Measurements from ENCODE around the gene KLF16. TPM values are rescaled to one million over a fixed set of nuclear protein-coding genes. Genes with fewer than 3 reads are reported as not detected.

Gene KLF16
- total and polyA plus RNA-seq, 9 of the 15 experiments (the other 6 are each of a cell fraction or from before 2014, with no cell fraction given), result 0.04 to 60.4 (median 6.8) TPM

DNA sequence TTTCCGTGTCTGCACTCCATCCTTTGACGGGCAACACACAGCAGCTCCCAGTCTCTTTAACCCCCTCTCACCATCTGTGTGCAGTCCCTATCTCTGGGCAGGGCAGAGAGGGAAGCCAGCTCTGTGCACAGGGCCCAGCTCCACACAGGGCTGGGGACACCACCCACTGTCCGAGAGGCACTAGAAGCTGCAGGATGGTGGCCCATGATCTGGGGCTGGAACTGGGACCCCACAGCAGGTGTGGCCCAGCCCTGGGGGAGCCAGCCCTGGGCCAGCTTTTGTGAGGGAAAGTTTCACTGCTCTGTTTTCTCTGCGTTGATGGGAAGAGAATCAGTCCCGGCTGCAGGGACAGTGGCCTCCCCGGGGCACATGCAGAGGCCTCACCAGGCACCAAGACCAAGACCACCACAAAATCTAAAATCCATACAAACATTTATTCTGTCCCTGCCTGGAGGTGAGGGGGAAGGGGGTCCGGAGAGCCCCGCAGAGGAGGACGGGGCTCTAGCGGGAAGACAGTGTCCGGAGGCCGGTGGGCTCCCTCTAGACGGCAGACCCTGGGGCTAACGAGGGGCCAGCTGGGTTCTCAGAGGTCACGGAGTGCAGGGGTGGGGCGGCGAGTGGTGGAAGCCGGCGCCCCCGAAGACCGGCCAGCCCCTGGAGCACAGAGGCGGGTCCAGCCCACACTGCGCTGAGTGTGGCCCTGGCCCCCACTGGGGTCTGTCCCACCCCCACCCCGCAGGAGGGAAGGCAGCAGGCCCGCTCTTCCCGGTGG, 48.4 kb downstream of the KLF16 start:
- intact Hi-C loops (cut with micrococcal nuclease) (no loop called here), in situ Hi-C loops (cut with MboI) (no loop called here)
- ATAC-seq, result no peak
- no peaks in the 10 kb centered on the region for H3K27me3 ChIP-seq (ENCODE audit: control insufficient read depth in 2 of 2, insufficient read depth in 2 of 2, low read length in 2 of 2)
- no peak for DNase-seq (ENCODE audit: extremely low read depth in 1 of 4, low spot score in 3 of 4)
- H3K9ac ChIP-seq (ENCODE audit: insufficient read depth in 1 of 2, low read depth in 2 of 2, low read length in 2 of 2), result peak overlapping the region in 1 of 2 experiments; percentile 48; a peak in 1 of 4 replicates
- no peak overlapping the region for H3K4me2 ChIP-seq (ENCODE audit: insufficient read depth, low read length)
- H3K27ac ChIP-seq (ENCODE audit: extremely low read depth, low read depth, low read length), result no peak overlapping the region
- no TSS peak for BruUV-seq (replicated peaks)
- peaks cover 8 to 59% of the 10 kb centered on the region in 2 experiments; a peak in 3 of 5 replicates for H3K4me1 ChIP-seq (replicated peaks in 1 of 2; ENCODE audit: control insufficient read depth in 2 of 2, insufficient read depth in 2 of 2, low read length in 2 of 2)
- H2AFZ ChIP-seq (ENCODE audit: low read depth, low read length), result no peak overlapping the region
- POLR2A ChIA-PET, result interaction anchor here (0.7 to 0.9 kb wide), 2 partner anchors 12 to 17 kb away, joined by 3 to 4 read pairs; no protein-coding TSS in a partner anchor
- no peak overlapping the region for H3K4me3 ChIP-seq
- 86% methylated on average over 18 of the region's 26 CpGs for WGBS (ENCODE audit: insufficient coverage, low coverage, missing lambda C conversion rate)
- 0 out of 2 replicates have a peak, but pooled peaks have one; percentile 31 for TF ChIP-seq POLR2A (conservative IDR thresholded peaks at IDR 0.05)
- TF ChIP-seq, protein P1, sequence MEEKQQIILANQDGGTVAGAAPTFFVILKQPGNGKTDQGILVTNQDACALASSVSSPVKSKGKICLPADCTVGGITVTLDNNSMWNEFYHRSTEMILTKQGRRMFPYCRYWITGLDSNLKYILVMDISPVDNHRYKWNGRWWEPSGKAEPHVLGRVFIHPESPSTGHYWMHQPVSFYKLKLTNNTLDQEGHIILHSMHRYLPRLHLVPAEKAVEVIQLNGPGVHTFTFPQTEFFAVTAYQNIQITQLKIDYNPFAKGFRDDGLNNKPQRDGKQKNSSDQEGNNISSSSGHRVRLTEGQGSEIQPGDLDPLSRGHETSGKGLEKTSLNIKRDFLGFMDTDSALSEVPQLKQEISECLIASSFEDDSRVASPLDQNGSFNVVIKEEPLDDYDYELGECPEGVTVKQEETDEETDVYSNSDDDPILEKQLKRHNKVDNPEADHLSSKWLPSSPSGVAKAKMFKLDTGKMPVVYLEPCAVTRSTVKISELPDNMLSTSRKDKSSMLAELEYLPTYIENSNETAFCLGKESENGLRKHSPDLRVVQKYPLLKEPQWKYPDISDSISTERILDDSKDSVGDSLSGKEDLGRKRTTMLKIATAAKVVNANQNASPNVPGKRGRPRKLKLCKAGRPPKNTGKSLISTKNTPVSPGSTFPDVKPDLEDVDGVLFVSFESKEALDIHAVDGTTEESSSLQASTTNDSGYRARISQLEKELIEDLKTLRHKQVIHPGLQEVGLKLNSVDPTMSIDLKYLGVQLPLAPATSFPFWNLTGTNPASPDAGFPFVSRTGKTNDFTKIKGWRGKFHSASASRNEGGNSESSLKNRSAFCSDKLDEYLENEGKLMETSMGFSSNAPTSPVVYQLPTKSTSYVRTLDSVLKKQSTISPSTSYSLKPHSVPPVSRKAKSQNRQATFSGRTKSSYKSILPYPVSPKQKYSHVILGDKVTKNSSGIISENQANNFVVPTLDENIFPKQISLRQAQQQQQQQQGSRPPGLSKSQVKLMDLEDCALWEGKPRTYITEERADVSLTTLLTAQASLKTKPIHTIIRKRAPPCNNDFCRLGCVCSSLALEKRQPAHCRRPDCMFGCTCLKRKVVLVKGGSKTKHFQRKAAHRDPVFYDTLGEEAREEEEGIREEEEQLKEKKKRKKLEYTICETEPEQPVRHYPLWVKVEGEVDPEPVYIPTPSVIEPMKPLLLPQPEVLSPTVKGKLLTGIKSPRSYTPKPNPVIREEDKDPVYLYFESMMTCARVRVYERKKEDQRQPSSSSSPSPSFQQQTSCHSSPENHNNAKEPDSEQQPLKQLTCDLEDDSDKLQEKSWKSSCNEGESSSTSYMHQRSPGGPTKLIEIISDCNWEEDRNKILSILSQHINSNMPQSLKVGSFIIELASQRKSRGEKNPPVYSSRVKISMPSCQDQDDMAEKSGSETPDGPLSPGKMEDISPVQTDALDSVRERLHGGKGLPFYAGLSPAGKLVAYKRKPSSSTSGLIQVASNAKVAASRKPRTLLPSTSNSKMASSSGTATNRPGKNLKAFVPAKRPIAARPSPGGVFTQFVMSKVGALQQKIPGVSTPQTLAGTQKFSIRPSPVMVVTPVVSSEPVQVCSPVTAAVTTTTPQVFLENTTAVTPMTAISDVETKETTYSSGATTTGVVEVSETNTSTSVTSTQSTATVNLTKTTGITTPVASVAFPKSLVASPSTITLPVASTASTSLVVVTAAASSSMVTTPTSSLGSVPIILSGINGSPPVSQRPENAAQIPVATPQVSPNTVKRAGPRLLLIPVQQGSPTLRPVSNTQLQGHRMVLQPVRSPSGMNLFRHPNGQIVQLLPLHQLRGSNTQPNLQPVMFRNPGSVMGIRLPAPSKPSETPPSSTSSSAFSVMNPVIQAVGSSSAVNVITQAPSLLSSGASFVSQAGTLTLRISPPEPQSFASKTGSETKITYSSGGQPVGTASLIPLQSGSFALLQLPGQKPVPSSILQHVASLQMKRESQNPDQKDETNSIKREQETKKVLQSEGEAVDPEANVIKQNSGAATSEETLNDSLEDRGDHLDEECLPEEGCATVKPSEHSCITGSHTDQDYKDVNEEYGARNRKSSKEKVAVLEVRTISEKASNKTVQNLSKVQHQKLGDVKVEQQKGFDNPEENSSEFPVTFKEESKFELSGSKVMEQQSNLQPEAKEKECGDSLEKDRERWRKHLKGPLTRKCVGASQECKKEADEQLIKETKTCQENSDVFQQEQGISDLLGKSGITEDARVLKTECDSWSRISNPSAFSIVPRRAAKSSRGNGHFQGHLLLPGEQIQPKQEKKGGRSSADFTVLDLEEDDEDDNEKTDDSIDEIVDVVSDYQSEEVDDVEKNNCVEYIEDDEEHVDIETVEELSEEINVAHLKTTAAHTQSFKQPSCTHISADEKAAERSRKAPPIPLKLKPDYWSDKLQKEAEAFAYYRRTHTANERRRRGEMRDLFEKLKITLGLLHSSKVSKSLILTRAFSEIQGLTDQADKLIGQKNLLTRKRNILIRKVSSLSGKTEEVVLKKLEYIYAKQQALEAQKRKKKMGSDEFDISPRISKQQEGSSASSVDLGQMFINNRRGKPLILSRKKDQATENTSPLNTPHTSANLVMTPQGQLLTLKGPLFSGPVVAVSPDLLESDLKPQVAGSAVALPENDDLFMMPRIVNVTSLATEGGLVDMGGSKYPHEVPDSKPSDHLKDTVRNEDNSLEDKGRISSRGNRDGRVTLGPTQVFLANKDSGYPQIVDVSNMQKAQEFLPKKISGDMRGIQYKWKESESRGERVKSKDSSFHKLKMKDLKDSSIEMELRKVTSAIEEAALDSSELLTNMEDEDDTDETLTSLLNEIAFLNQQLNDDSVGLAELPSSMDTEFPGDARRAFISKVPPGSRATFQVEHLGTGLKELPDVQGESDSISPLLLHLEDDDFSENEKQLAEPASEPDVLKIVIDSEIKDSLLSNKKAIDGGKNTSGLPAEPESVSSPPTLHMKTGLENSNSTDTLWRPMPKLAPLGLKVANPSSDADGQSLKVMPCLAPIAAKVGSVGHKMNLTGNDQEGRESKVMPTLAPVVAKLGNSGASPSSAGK (IDR thresholded peaks at IDR 0.05), result no peak
- peak; percentile 55 for TF ChIP-seq POLR2G (IDR thresholded peaks at IDR 0.05; ENCODE audit: low read depth, low read length)
- TF ChIP-seq POLR2AphosphoS5 (IDR thresholded peaks at IDR 0.05; ENCODE audit: control insufficient read depth, insufficient read depth, low read depth, low read length), result 0 out of 2 replicates have a peak, but pooled peaks have one; percentile 7
- no peak for FAIRE-seq
- CTCF ChIA-PET (ENCODE audit: low intra/inter-chr PET ratio), result no interaction called here
- H3K9me3 ChIP-seq (replicated peaks; ENCODE audit: control insufficient read depth, insufficient read depth, low read depth, low read length), result no peaks in the 10 kb centered on the region; the same call in 1 of the 2 replicates
- peaks cover 50% of the 10 kb centered on the region; the same call in 1 of the 3 replicates for H3K36me3 ChIP-seq (ENCODE audit: control insufficient read depth, insufficient read depth, low read length)
- H4K20me1 ChIP-seq (replicated peaks; ENCODE audit: control insufficient read depth, insufficient read depth, low read length), result no peaks in the 10 kb centered on the region
- peaks cover 5% of the 10 kb centered on the region; the same call in 1 of the 3 replicates for H3K79me2 ChIP-seq (ENCODE audit: control insufficient read depth, insufficient read depth, low read length)
- H3K9me1 ChIP-seq (ENCODE audit: control insufficient read depth, insufficient read depth, low read length), result no peaks in the 10 kb centered on the region
